ENCODE data around the gene KCNH3. TPM values are rescaled to one million over a fixed set of nuclear protein-coding genes. Genes with fewer than 3 reads are reported as not detected.

KCNH3 gene
- total RNA-seq, 2 donors from 2014 or later: 1.3 to 1.6 TPM

DNA sequence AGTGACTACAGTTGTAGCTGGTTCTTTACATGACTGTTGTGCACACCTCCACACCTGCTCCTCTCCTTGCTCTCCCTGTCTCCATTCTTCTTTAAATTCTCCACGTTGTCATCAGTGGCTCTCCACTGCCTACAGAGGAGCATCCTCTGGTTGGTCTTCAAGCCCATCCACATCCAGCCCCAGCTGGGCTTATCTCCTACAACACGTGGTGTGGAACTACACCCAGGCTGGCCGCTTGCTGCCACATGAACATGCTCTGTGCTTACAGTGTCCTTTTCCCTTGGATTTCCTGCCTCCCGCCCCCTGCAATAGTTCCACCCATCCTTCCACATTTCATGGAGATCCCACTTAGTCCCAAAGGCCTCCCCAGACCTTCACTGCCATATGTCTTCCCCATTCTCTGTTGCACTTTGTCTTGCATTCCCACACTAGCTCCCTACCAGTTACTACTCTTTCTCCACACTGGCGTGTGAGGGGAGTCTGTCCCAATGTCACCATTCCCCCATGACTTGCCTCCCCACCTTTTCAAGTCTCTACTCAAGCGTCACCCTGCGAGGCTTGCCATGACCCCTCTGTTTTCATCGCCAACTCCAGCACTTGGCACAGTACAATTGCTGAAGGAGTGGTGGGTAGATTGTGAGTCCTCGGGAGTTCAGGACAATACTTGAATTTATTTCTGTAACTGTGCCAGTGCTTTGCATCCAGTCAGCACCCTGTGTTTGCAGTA lies 38.9 kb downstream of the KCNH3 start:
- no peaks in the 10 kb centered on the region for H3K36me3 ChIP-seq (replicated peaks in 1 of 2; ENCODE audit: insufficient read depth in 1 of 2, low read depth in 2 of 2)
- no peaks in the 10 kb centered on the region for H3K9me3 ChIP-seq
- no peak overlapping the region for H3K27ac ChIP-seq
- H3K4me1 ChIP-seq: peaks cover 7% of the 10 kb centered on the region
- TF ChIP-seq CTCF (IDR thresholded peaks at IDR 0.05) (no peak), POLR2A (IDR thresholded peaks at IDR 0.05) (no peak)
- WGBS, 2 donors: 65 to 70% methylated on average over 9 of the region's 9 CpGs
- H3K4me3 ChIP-seq: no peak overlapping the region
- ATAC-seq (no peak), DNase-seq (no peak)
- intact Hi-C loops (cut with DNase I): loop anchor here (10.0 kb wide), 1 partner anchor 213 kb away; the partner anchor contains the start of gene SPATS2
- H3K27me3 ChIP-seq: no peaks in the 10 kb centered on the region

GRCh38 chr12:49578471-49579112 lies 39.8 kb downstream of the KCNH3 start:
- DNase-seq (no peak), ATAC-seq (no peak)
- Histone ChIP-seq H3K27me3 (no peaks in the 10 kb centered on the region), H3K36me3 (replicated peaks in 1 of 2; ENCODE audit: insufficient read depth in 1 of 2, low read depth in 2 of 2) (no peaks in the 10 kb centered on the region), H3K4me3 (no peak overlapping the region), H3K9me3 (no peaks in the 10 kb centered on the region), H3K4me1 (peaks cover 11% of the 10 kb centered on the region), H3K27ac (no peak overlapping the region)
- intact Hi-C loops (cut with DNase I): loop anchor here (10.0 kb wide), 1 partner anchor 214 kb away; the partner anchor contains the start of gene SPATS2
- TF ChIP-seq POLR2A (IDR thresholded peaks at IDR 0.05): no peak
- no peak for TF ChIP-seq CTCF (IDR thresholded peaks at IDR 0.05)
- WGBS, 2 donors: 73 to 84% methylated on average over 13 of the region's 13 CpGs

DNA sequence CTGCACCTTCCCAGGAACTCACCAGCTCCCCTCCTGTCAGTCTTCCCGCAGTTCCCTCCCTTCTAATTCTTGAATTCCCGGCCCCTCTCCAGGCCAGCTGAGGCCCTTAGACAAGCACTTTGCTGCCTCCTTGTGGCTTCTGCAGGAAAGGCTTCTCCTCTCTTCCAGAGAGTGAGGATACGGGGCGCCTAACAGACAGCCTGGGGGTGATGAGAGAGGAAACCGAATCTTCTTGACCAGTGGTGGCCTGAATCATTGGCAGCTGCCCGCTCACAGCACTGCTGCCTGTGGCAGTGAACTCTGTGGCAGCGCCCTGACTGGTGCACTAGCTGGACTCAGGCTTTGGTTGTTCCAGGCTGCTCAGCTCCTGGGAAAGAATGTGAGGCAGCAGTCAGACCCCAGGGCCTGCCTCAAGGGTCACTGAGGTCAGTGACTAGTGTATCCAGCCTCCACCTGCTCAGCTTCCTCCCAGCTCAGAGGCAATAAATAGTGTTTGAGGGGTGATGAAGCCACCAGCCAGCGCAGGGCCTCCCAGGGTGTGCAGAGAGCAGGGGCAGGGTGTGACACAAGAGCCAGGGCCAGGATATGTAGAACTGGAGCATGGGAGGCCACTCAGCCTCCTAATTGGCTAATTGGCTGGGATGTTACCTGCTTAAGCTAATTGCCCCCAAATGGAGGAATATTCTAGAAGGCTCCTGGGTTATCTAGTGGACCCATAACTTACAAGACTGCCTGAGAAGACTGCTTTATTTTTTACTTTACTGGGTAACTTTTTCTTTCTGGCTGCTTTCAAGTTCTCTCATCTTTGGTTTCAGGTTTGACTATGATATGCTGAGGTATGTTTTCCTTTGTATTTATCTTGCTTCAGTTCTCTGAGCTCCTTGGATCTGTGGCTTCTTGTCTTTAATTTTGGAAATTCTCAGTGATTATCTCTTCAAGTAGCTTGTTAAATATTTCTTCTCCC lies 42.0 kb downstream of the KCNH3 start:
- no peak overlapping the region for H3K4me3 ChIP-seq
- peak; percentile 91 for ATAC-seq
- intact Hi-C loops (cut with DNase I): no loop called here
- H3K9me3 ChIP-seq: no peaks in the 10 kb centered on the region
- DNase-seq: peak; percentile 78 to 93 (median 87)
- no peaks in the 10 kb centered on the region for H3K27me3 ChIP-seq
- no peak for TF ChIP-seq POLR2A (IDR thresholded peaks at IDR 0.05)
- peak; percentile 64 to 90 (median 83) for TF ChIP-seq CTCF (IDR thresholded peaks at IDR 0.05)
- H3K4me1 ChIP-seq: peaks cover 11% of the 10 kb centered on the region
- no peaks in the 10 kb centered on the region for H3K36me3 ChIP-seq (replicated peaks in 1 of 2; ENCODE audit: insufficient read depth in 1 of 2, low read depth in 2 of 2)
- H3K27ac ChIP-seq: no peak overlapping the region
- whole genome bisulfite sequencing, 2 donors: 1 to 24% methylated on average over 5 to 8 of the region's 8 CpGs

- intact Hi-C loops (cut with DNase I): no loop called here
- Histone ChIP-seq H3K4me1 (peaks cover 11% of the 10 kb centered on the region), H3K9me3 (no peaks in the 10 kb centered on the region), H3K27me3 (no peaks in the 10 kb centered on the region), H3K27ac (no peak overlapping the region), H3K36me3 (replicated peaks in 1 of 2; ENCODE audit: insufficient read depth in 1 of 2, low read depth in 2 of 2) (no peaks in the 10 kb centered on the region), H3K4me3 (no peak overlapping the region)
- no peak for DNase-seq
- TF ChIP-seq POLR2A (IDR thresholded peaks at IDR 0.05): no peak
- no peak for TF ChIP-seq CTCF (IDR thresholded peaks at IDR 0.05)
- WGBS, 2 donors: 79 to 95% methylated on average over 1 of the region's 1 CpG
- no peak for ATAC-seq
These were observed 43.4 kb downstream of the KCNH3 start for GRCh38 chr12:49582201-49582600.
